LNCaP clone FGC (cell line): ENCODE results near the gene NPAS3.

Experiments used
- DNase-seq: peaks from one replicate; pipeline ENCODE4 v3.0.0-alpha.2; 2011; ENCODE audit warnings: low read depth
- H3K4me3 ChIP-seq: 2 replicates; pipeline ENCODE4 v1.5.1; 2011; ENCODE audit warnings: mild to moderate bottlenecking, low read depth, low read length, control low read depth
- TF ChIP-seq, protein P1 (sequence below): IDR thresholded peaks from 2 replicates; pipeline ENCODE4 v1.5.1; 2012; ENCODE audit warnings: mild to moderate bottlenecking; ENCODE audit not compliant: control insufficient read depth, insufficient read depth; ENCODE audit errors: extremely low read depth

Gene NPAS3

DNA sequence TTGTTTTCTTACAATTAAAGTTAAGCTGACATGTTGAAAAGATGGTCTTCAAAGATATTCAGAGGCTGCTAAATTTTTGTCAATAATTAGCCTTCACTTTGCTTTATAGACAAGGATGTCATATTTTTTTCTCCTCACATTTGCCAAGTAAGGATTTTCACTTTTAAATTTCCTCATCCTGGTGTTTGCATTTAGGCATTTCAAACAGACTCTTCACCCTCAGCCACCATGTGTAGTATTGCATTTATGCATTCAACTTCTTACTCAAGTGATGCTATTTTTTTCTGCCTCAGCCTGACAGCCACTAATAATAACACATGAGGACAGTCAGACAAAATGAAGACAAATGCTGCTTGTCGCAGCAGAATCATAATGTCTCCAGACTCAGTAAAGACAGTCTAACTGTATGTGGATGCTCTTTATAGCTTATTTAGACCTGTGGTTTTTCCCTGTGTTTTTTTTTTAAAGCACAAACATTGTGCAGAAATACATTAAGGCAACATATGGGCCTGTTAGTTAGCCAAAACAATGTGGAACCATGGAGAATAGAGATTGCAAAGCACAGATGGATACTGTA, 481.5 kb downstream of the NPAS3 start:
- H3K4me3 ChIP-seq = no peak overlapping the region
- TF ChIP-seq, protein P1, sequence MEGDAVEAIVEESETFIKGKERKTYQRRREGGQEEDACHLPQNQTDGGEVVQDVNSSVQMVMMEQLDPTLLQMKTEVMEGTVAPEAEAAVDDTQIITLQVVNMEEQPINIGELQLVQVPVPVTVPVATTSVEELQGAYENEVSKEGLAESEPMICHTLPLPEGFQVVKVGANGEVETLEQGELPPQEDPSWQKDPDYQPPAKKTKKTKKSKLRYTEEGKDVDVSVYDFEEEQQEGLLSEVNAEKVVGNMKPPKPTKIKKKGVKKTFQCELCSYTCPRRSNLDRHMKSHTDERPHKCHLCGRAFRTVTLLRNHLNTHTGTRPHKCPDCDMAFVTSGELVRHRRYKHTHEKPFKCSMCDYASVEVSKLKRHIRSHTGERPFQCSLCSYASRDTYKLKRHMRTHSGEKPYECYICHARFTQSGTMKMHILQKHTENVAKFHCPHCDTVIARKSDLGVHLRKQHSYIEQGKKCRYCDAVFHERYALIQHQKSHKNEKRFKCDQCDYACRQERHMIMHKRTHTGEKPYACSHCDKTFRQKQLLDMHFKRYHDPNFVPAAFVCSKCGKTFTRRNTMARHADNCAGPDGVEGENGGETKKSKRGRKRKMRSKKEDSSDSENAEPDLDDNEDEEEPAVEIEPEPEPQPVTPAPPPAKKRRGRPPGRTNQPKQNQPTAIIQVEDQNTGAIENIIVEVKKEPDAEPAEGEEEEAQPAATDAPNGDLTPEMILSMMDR = no peak
- DNase-seq = no peak

- DNase-seq = no peak
- H3K4me3 ChIP-seq = no peak overlapping the region
Observed at GRCh38 chr14:33430414-33431035, 491.8 kb downstream of the NPAS3 start.

DNA sequence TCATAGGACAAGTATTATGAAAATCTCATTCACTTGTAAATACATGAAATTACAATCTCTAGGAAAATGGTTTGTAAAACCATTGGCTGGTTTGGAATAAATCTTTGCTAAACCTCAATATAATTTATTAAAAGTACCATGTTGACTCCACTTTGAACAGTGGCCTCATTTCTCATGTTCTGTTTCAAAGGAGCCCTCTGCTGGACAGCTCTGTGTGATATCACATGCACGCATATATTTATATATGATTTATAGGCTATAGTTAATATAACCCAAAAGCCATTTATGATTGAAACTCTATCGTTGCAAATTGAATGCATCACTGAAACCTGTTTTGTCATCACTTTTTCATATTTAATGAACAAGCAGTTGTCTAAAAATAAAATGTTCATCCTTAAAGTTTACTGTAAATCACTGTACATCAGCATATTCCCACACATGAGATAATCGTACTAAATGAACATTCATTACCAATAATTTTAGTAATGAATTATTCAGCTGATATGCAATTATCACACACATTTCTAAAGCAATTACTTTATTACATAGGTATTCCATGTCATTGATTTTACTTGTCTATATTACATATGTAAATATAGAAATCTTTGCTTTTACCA, 493.8 kb downstream of the NPAS3 start:
- peak; percentile 6 for DNase-seq
- H3K4me3 ChIP-seq = no peak overlapping the region
- TF ChIP-seq, protein P1 = peak; percentile 57

More at GRCh38 chr14:33430414-33431035, 491.8 kb downstream of the NPAS3 start:
- TF ChIP-seq, protein P1 = no peak

GRCh38 chr14:33433396-33433795, 494.7 kb downstream of the NPAS3 start:
- no peak overlapping the region for H3K4me3 ChIP-seq
- DNase-seq = no peak
- TF ChIP-seq, protein P1 = no peak

GRCh38 chr14:33435911-33436689, 497.4 kb downstream of the NPAS3 start:
- H3K4me3 ChIP-seq = no peak overlapping the region
- TF ChIP-seq, protein P1 = no peak
- DNase-seq = no peak

DNA sequence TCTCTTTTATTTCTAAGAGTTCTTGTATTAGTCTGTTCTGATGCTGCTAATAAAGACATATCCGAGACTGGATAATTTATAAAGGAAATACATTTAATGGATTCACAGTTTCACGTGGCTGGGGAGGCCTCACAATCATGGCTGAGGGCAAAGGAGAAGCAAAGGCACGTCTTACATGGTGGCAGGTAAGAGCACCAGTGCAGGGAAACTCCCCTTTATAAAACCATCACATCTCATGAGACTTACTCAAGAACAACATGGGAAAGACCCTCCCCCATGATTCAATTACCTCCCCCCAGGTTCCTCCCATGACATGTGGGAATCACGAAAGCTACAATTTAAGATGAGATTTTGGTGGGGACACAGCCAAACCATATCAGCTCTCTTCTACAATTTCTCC, 503.0 kb downstream of the NPAS3 start:
- DNase-seq = no peak
- TF ChIP-seq, protein P1 = no peak
- H3K4me3 ChIP-seq = no peak overlapping the region
